Liver (tissue), 9 donors: ENCODE results near the gene FOXN3. TPM values are rescaled to one million over a fixed set of nuclear protein-coding genes. Genes with fewer than 3 reads are reported as not detected.

Source experiments
- DNase-seq: peaks from one replicate; pipeline ENCODE4 v3.0.0-alpha.2; 2017; ENCODE audit warnings: low spot score
- H3K27ac ChIP-seq, 2 donors: one replicate each; pipeline ENCODE4 v1.7.0; 2013; ENCODE audit warnings: inconsistent platforms in 2 of 2, low read length in 2 of 2, control low read depth in 1 of 2, low read depth in 1 of 2, mild to moderate bottlenecking in 1 of 2
- H3K27me3 ChIP-seq, 4 donors: one replicate each; pipeline versions ENCODE4 v1.6.1 to v1.7.0; 2013; ENCODE audit warnings: low read length in 3 of 4, inconsistent platforms in 1 of 4, mild to moderate bottlenecking in 1 of 4, moderate library complexity in 1 of 4; ENCODE audit not compliant: control insufficient read depth in 4 of 4, insufficient read depth in 4 of 4
- H3K36me3 ChIP-seq, 4 donors: one replicate each; pipeline versions ENCODE4 v1.6.1 to v1.7.0; 2013; ENCODE audit warnings: low read length in 3 of 4, mild to moderate bottlenecking in 3 of 4, low read depth in 1 of 4, moderate library complexity in 1 of 4; ENCODE audit not compliant: control insufficient read depth in 4 of 4, insufficient read depth in 3 of 4
- H3K4me1 ChIP-seq, 4 donors: one replicate each; pipeline versions ENCODE4 v1.6.1 to v1.7.0; 2013; ENCODE audit warnings: low read length in 3 of 4, mild to moderate bottlenecking in 3 of 4, moderate library complexity in 1 of 4; ENCODE audit not compliant: control insufficient read depth in 4 of 4, insufficient read depth in 4 of 4
- H3K4me3 ChIP-seq, 3 donors: one replicate each; pipeline versions ENCODE4 v1.6.1 to v1.7.0; 2013; ENCODE audit warnings: low read length in 3 of 3, control low read depth in 1 of 3, low read depth in 1 of 3, mild to moderate bottlenecking in 1 of 3
- H3K9ac ChIP-seq, 2 donors: one replicate each; pipeline ENCODE4 v1.7.0; 2013; ENCODE audit warnings: low read length in 2 of 2, mild to moderate bottlenecking in 2 of 2, moderate library complexity in 2 of 2, control low read depth in 1 of 2, low read depth in 1 of 2
- H3K9me3 ChIP-seq, 4 donors: one replicate each; pipeline versions ENCODE4 v1.6.1 to v1.7.0; 2013; ENCODE audit warnings: low read length in 3 of 4; ENCODE audit not compliant: control insufficient read depth in 4 of 4
- EGR1 ChIP-seq, 2 donors: IDR thresholded peaks; 2 replicates each; pipeline ENCODE4 v1.6.1; 2016 to 2018; ENCODE audit warnings: antibody characterized with exemption in 2 of 2, low read depth in 2 of 2
- FOXA1 ChIP-seq: IDR thresholded peaks from 2 replicates; pipeline ENCODE4 v1.6.1; 2016; ENCODE audit warnings: antibody characterized with exemption
- GABPA ChIP-seq, 2 donors: IDR thresholded peaks in 1 of 2; conservative IDR thresholded peaks in 1 of 2; 2 replicates each; pipeline ENCODE4 v1.6.1; 2016; ENCODE audit warnings: antibody characterized with exemption in 2 of 2, mild to moderate bottlenecking in 1 of 2, moderate library complexity in 1 of 2
- HNF4G ChIP-seq: IDR thresholded peaks from 2 replicates; pipeline ENCODE4 v1.6.1; 2016; ENCODE audit warnings: antibody characterized with exemption
- NR2F2 ChIP-seq: IDR thresholded peaks from 2 replicates; pipeline ENCODE4 v1.6.1; 2016; ENCODE audit warnings: antibody characterized with exemption
- RAD21 ChIP-seq, 2 donors: IDR thresholded peaks; 2 replicates each; pipeline ENCODE4 v1.6.1; 2016; ENCODE audit warnings: antibody characterized with exemption in 2 of 2, mild to moderate bottlenecking in 2 of 2
- RXRA ChIP-seq, 2 donors: IDR thresholded peaks; 2 replicates each; pipeline ENCODE4 v1.6.1; 2017 to 2018; ENCODE audit warnings: antibody characterized with exemption in 2 of 2, mild to moderate bottlenecking in 1 of 2
- SP1 ChIP-seq: IDR thresholded peaks from 2 replicates; pipeline ENCODE4 v1.6.1; 2018; ENCODE audit warnings: antibody characterized with exemption, mild to moderate bottlenecking
- TAF1 ChIP-seq: conservative IDR thresholded peaks from 2 replicates; pipeline ENCODE4 v1.6.1; 2016; ENCODE audit warnings: antibody characterized with exemption, mild to moderate bottlenecking
- WGBS: extraction: QIAGEN DNeasy Blood & Tissue Kit; methylation state at CpG from one replicate; pipeline ENCODE4 v1.1.7; 2013; 5-methylcytosine and 5-hydroxymethylcytosine counted together
- polyA plus RNA-seq, 2 donors: library from polyadenylated mRNA; stranded (reverse) in 1 of 2; unstranded in 1 of 2; fragments of 200-250 nt in 1 of 2; fragments of >200 nt in 1 of 2; fragmentation: Nextera tagmentation in 1 of 2; extraction: Ambion mirVana in 1 of 2; gene quantifications; one replicate each; pipeline versions ENCODE4 v1.2.1 to v1.2.3, GENCODE V29; 2013 to 2015
- total RNA-seq, 2 donors: library from RNA; depleted of rRNA; stranded (reverse); fragments of >200 nt; gene quantifications; one replicate each; pipeline ENCODE4 v1.2.3, GENCODE V29; 2014
- TF ChIP-seq, protein P1 (sequence below): IDR thresholded peaks from 2 replicates; pipeline ENCODE4 v1.6.1; 2016; ENCODE audit warnings: antibody characterized with exemption
- TF ChIP-seq, protein P2 (sequence below): IDR thresholded peaks from 2 replicates; pipeline ENCODE4 v1.6.1; 2016; ENCODE audit warnings: antibody characterized with exemption, mild to moderate bottlenecking
- TF ChIP-seq, protein P3 (sequence below): IDR thresholded peaks from 2 replicates; pipeline ENCODE4 v1.6.1; 2016; ENCODE audit warnings: antibody characterized with exemption
- TF ChIP-seq, protein P4 (sequence below): fragments of 150-350 bp; IDR thresholded peaks from 2 replicates; pipeline ENCODE4 v1.5.1; 2017; ENCODE audit warnings: improper control_type of control experiment, low read depth, low read length; ENCODE audit not compliant: missing input control
- TF ChIP-seq, protein P5 (sequence below): IDR thresholded peaks from 2 replicates; pipeline ENCODE4 v1.6.1; 2016; ENCODE audit warnings: antibody characterized with exemption
- donor health status: healthy.
- donor health status: healthy.
- donor health status: healthy.
- donor health status: healthy.
- donor health status: healthy.

The FOXN3 gene
- total and polyA plus RNA-seq, 4 donors, result 17.8 to 44.8 (median 35.3) TPM

DNA sequence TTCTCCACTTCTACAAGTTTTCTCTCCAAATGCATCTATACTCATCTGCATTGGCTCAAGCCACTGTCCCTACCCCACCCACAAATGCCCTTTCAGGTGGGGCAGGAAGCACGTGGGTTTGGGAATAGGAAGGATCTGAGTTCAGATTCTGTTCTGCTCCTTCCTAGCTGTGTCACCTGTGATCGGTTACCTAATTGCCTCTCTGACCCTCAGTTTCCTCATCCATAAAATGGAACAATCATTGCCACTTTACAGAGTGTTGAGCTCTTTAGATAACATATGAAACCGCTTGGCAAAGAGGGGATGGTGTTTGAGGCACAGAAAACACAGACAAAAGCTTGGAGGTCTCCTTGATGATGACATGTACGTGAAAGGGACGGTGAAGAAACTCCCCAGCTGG is 34.5 kb downstream of the FOXN3 start:
- no peaks in the 10 kb centered on the region for H3K27me3 ChIP-seq
- 94% methylated on average over 5 of the region's 5 CpGs for WGBS
- no peaks in the 10 kb centered on the region for H3K9me3 ChIP-seq
- no peak overlapping the region for H3K4me3 ChIP-seq
- no peaks in the 10 kb centered on the region for H3K36me3 ChIP-seq
- H3K9ac ChIP-seq, result no peak overlapping the region
- no peaks in the 10 kb centered on the region for H3K4me1 ChIP-seq
- H3K27ac ChIP-seq, result no peak overlapping the region
- TF ChIP-seq, protein P1, sequence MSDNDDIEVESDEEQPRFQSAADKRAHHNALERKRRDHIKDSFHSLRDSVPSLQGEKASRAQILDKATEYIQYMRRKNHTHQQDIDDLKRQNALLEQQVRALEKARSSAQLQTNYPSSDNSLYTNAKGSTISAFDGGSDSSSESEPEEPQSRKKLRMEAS, result no peak
- TF ChIP-seq, protein P2, sequence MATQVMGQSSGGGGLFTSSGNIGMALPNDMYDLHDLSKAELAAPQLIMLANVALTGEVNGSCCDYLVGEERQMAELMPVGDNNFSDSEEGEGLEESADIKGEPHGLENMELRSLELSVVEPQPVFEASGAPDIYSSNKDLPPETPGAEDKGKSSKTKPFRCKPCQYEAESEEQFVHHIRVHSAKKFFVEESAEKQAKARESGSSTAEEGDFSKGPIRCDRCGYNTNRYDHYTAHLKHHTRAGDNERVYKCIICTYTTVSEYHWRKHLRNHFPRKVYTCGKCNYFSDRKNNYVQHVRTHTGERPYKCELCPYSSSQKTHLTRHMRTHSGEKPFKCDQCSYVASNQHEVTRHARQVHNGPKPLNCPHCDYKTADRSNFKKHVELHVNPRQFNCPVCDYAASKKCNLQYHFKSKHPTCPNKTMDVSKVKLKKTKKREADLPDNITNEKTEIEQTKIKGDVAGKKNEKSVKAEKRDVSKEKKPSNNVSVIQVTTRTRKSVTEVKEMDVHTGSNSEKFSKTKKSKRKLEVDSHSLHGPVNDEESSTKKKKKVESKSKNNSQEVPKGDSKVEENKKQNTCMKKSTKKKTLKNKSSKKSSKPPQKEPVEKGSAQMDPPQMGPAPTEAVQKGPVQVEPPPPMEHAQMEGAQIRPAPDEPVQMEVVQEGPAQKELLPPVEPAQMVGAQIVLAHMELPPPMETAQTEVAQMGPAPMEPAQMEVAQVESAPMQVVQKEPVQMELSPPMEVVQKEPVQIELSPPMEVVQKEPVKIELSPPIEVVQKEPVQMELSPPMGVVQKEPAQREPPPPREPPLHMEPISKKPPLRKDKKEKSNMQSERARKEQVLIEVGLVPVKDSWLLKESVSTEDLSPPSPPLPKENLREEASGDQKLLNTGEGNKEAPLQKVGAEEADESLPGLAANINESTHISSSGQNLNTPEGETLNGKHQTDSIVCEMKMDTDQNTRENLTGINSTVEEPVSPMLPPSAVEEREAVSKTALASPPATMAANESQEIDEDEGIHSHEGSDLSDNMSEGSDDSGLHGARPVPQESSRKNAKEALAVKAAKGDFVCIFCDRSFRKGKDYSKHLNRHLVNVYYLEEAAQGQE, result no peak
- TF ChIP-seq SP1 (no peak), FOXA1 (no peak), EGR1 (IDR thresholded peaks at IDR 0.05; ENCODE audit: low read depth in 2 of 2) (no peak), GABPA (IDR thresholded peaks at IDR 0.05 in 1 of 2, conservative IDR thresholded peaks at IDR 0.05 in 1 of 2) (no peak), RAD21 (IDR thresholded peaks at IDR 0.05) (no peak), RXRA (IDR thresholded peaks at IDR 0.05) (no peak), HNF4G (no peak), TAF1 (no peak)
- TF ChIP-seq, protein P3, sequence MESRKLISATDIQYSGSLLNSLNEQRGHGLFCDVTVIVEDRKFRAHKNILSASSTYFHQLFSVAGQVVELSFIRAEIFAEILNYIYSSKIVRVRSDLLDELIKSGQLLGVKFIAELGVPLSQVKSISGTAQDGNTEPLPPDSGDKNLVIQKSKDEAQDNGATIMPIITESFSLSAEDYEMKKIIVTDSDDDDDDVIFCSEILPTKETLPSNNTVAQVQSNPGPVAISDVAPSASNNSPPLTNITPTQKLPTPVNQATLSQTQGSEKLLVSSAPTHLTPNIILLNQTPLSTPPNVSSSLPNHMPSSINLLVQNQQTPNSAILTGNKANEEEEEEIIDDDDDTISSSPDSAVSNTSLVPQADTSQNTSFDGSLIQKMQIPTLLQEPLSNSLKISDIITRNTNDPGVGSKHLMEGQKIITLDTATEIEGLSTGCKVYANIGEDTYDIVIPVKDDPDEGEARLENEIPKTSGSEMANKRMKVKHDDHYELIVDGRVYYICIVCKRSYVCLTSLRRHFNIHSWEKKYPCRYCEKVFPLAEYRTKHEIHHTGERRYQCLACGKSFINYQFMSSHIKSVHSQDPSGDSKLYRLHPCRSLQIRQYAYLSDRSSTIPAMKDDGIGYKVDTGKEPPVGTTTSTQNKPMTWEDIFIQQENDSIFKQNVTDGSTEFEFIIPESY, result no peak
- TF ChIP-seq, protein P4, sequence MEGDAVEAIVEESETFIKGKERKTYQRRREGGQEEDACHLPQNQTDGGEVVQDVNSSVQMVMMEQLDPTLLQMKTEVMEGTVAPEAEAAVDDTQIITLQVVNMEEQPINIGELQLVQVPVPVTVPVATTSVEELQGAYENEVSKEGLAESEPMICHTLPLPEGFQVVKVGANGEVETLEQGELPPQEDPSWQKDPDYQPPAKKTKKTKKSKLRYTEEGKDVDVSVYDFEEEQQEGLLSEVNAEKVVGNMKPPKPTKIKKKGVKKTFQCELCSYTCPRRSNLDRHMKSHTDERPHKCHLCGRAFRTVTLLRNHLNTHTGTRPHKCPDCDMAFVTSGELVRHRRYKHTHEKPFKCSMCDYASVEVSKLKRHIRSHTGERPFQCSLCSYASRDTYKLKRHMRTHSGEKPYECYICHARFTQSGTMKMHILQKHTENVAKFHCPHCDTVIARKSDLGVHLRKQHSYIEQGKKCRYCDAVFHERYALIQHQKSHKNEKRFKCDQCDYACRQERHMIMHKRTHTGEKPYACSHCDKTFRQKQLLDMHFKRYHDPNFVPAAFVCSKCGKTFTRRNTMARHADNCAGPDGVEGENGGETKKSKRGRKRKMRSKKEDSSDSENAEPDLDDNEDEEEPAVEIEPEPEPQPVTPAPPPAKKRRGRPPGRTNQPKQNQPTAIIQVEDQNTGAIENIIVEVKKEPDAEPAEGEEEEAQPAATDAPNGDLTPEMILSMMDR, result no peak
- TF ChIP-seq, protein P5, sequence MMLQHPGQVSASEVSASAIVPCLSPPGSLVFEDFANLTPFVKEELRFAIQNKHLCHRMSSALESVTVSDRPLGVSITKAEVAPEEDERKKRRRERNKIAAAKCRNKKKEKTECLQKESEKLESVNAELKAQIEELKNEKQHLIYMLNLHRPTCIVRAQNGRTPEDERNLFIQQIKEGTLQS, result no peak
- DNase-seq, result no peak

DNA sequence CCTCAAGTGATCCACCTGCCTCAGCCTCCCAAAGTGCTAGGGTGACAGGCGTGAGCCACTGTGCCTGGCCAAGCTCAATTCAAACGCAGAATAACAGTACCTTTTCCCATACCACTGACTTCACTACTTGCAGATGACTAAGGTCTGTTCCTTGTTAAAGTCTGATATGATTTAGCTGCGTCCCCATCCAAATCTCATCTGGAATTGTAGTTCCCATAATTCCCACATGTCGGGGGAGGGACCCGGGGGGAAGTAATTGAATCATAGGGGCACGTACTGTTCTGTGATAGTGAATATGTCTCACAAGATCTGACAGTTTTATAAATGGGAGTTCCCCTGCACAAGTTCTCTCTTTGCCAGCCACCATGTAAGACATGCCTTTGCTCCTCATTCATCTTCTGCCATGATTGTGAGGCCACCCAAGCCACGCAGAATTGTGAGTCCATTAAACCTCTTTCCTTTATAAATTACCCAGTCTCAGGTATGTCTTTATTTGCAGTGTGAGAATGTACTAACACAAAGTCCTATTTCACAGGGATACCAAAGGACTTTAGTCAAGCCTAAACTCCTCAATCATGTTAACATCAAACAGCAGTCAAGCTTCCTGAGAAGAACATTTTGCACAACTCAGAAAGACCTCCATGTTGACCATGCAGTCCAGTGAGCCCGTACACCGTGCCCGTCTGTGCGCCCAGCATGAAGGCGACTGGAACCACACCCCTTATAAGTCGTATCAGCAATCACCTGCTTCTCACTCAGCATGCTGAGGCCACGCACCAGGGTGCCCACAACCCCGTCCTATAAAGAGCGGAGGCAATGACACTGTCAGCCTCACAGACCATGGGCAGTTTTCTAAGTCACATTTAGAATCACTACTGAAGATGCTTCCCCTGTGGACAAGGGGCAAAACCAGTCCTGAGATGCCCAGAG is 36.9 kb downstream of the FOXN3 start:
- no peaks in the 10 kb centered on the region for H3K27me3 ChIP-seq
- DNase-seq, result no peak
- WGBS, result 98% methylated on average over 16 of the region's 16 CpGs
- H3K9me3 ChIP-seq, result no peaks in the 10 kb centered on the region
- no peaks in the 10 kb centered on the region for H3K4me1 ChIP-seq
- H3K27ac ChIP-seq, result no peak overlapping the region
- H3K9ac ChIP-seq, result no peak overlapping the region
- no peak overlapping the region for H3K4me3 ChIP-seq
- H3K36me3 ChIP-seq, result no peaks in the 10 kb centered on the region
- TF ChIP-seq HNF4G (no peak), RAD21 (IDR thresholded peaks at IDR 0.05) (no peak), SP1 (no peak), NR2F2 (no peak), TAF1 (no peak), RXRA (IDR thresholded peaks at IDR 0.05) (no peak)
- TF ChIP-seq, protein P4, result no peak
- TF ChIP-seq, protein P2, result no peak
- TF ChIP-seq, protein P1, result no peak
